PFSK-1 (cell line): ENCODE data around the gene OR5T1. TPM values are rescaled to one million over a fixed set of nuclear protein-coding genes. Genes with fewer than 3 reads are reported as not detected.

Experiments
- FOXP2 ChIP-seq: optimal IDR thresholded peaks from 2 replicates; pipeline ENCODE3; 2011; ENCODE audit warnings: borderline replicate concordance, control low read depth, inconsistent platforms; ENCODE audit not compliant: insufficient read depth; ENCODE audit errors: extremely low read length, extremely low read depth
- POLR2AphosphoS5 ChIP-seq: IDR thresholded peaks from 2 replicates; pipeline ENCODE4 v1.6.1; 2012; ENCODE audit warnings: low read depth, mild to moderate bottlenecking, control low read depth, low read length, moderate library complexity
- REST ChIP-seq, 2 experiments: IDR thresholded peaks; 2 replicates each; pipeline versions ENCODE4 v1.6.1 to v1.8.0; 2011 to 2012; ENCODE audit warnings: low read depth in 2 of 2, low read length in 2 of 2, control low read depth in 1 of 2, inconsistent platforms in 1 of 2, mild to moderate bottlenecking in 1 of 2, moderate library complexity in 1 of 2; ENCODE audit not compliant: insufficient read depth in 1 of 2
- SIN3A ChIP-seq: IDR thresholded peaks from 2 replicates; pipeline ENCODE4 v1.6.1; 2012; ENCODE audit warnings: mild to moderate bottlenecking, low read length, moderate library complexity, borderline replicate concordance; ENCODE audit not compliant: insufficient read depth
- TAF1 ChIP-seq: IDR thresholded peaks from 2 replicates; pipeline ENCODE4 v1.6.1; 2012; ENCODE audit warnings: low read length, control low read depth, borderline replicate concordance; ENCODE audit not compliant: insufficient read depth
- polyA plus RNA-seq: library from polyadenylated mRNA; unstranded; fragments of >200 nt; gene quantifications from one replicate; pipeline ENCODE4 v1.2.1, GENCODE V29; 2012; ENCODE audit warnings: low read depth, missing spikeins; ENCODE audit not compliant: insufficient read length

OR5T1 gene
- not detected for polyA plus RNA-seq

- TF ChIP-seq POLR2AphosphoS5 (no peak), SIN3A (no peak), FOXP2 (no peak), TAF1 (no peak), REST (IDR thresholded peaks at IDR 0.05; ENCODE audit: insufficient read depth in 1 of 2, low read depth in 2 of 2, low read length in 2 of 2) (no peak)
These were observed at the start of gene OR5T1 for GRCh38 chr11:56273854-56274253. Gene OR5T1 (plus strand): TSS chr11:56274154. CDS start chr11:56275639, 1,485 bp downstream.

DNA sequence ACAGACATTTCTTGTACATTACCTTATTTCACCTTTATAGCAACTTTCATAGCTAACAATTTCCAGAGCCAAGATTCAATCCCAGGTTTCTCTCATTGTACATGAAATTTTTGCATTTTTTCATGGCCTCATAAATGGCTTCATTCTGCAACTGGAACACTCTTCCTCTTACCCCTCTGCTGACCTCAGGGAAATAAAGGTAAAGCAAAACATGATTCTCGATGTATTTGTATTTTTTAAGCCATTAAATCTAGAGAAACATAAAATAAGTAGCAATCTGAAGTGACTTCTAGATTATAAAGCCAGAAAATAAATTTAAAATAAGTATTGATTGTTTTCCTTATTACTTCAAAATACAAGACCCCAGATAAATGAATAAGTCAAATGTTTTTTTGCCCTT is 39.8 kb upstream of the OR5T1 start, which contains the start of gene OR5T2:
Gene OR5T2, minus strand, starts transcription at position 101 of the 400 bp plus-strand sequence. CDS start 1,193 bp downstream, outside the sequence.
- TF ChIP-seq POLR2AphosphoS5 (no peak), TAF1 (no peak), REST (IDR thresholded peaks at IDR 0.05; ENCODE audit: insufficient read depth in 1 of 2, low read depth in 2 of 2, low read length in 2 of 2) (no peak), SIN3A (no peak), FOXP2 (no peak)

GRCh38 chr11:56251954-56252353 is 22.0 kb upstream of the OR5T1 start, which contains the start of gene OR5T3:
Gene OR5T3 (plus strand): TSS chr11:56252254. CDS start chr11:56252254, 0 bp downstream.
- no peak for TF ChIP-seq TAF1
- no peak for TF ChIP-seq REST (IDR thresholded peaks at IDR 0.05; ENCODE audit: insufficient read depth in 1 of 2, low read depth in 2 of 2, low read length in 2 of 2)

- TF ChIP-seq FOXP2, result no peak
- TF ChIP-seq TAF1, result no peak
- no peak for TF ChIP-seq REST (IDR thresholded peaks at IDR 0.05; ENCODE audit: insufficient read depth in 1 of 2, low read depth in 2 of 2, low read length in 2 of 2)
- no peak for TF ChIP-seq POLR2AphosphoS5
- no peak for TF ChIP-seq SIN3A
These were observed 2.9 kb upstream of the OR5T1 start for GRCh38 chr11:56271092-56271491.

DNA sequence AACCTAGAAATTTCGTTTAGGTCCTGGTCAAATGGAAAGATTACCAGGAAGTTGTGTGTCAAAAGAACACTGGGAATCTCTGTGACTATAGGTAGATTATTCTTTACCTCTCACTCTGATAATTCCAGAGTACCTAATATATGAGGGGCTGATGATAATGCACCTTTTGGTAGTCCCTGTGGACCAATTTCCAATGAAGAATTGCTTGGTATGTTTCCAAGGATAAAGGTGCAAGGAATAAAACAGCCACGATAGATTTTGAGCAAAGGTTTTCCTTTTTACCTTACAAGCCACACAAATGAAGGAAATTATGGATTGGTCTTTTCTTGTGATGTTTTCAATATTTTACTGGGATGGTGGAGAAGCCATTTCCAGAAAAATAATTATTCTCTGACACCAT is 18.2 kb downstream of the OR5T1 start, which contains the start of gene OR8H1:
Gene OR8H1, minus strand, starts transcription at position 101 of the 400 bp plus-strand sequence. CDS start 1,192 bp downstream, outside the sequence.
- TF ChIP-seq REST (IDR thresholded peaks at IDR 0.05; ENCODE audit: insufficient read depth in 1 of 2, low read depth in 2 of 2, low read length in 2 of 2) (no peak), POLR2AphosphoS5 (no peak), FOXP2 (no peak), SIN3A (no peak), TAF1 (no peak)
